Fibroblast of upper back skin (primary cell): ENCODE results near the gene UNC5C.

Experiments used
- DNase-seq: peaks from one replicate; pipeline ENCODE4 v3.0.0-alpha.2; 2013

UNC5C gene

GRCh38 chr4:95548738-95549245 is at the start of gene UNC5C:
Gene UNC5C (minus strand): TSS chr4:95548973.
- peak; percentile 25 for DNase-seq

GRCh38 chr4:95596676-95597075 is 47.9 kb upstream of the UNC5C start:
- DNase-seq: no peak

GRCh38 chr4:95594629-95595028 is 45.9 kb upstream of the UNC5C start:
- no peak for DNase-seq

- no peak for DNase-seq
These were observed 45.2 kb upstream of the UNC5C start for GRCh38 chr4:95594013-95594412.

GRCh38 chr4:95591278-95591677 is 42.5 kb upstream of the UNC5C start:
- DNase-seq: no peak

- no peak for DNase-seq
These were observed 41.8 kb upstream of the UNC5C start for GRCh38 chr4:95590615-95591014.

GRCh38 chr4:95585016-95585695 is 36.4 kb upstream of the UNC5C start:
- no peak for DNase-seq

GRCh38 chr4:95580226-95580625 is 31.5 kb upstream of the UNC5C start:
- DNase-seq: no peak

- no peak for DNase-seq
These were observed 23.7 kb upstream of the UNC5C start for GRCh38 chr4:95572304-95572991.

GRCh38 chr4:95571577-95571976 is 22.8 kb upstream of the UNC5C start:
- DNase-seq: no peak

- DNase-seq: no peak
These were observed 15.0 kb upstream of the UNC5C start for GRCh38 chr4:95563638-95564337.

- DNase-seq: no peak
These were observed 12.0 kb upstream of the UNC5C start for GRCh38 chr4:95560774-95561173.

GRCh38 chr4:95556207-95556859 is 7.6 kb upstream of the UNC5C start:
- peak; percentile 27 for DNase-seq

- DNase-seq: no peak
These were observed 4.3 kb upstream of the UNC5C start for GRCh38 chr4:95552942-95553550.

- DNase-seq: no peak
These were observed 2.9 kb upstream of the UNC5C start for GRCh38 chr4:95551653-95552052.

GRCh38 chr4:95550115-95550987 is 1.6 kb upstream of the UNC5C start:
- no peak for DNase-seq

- peak; percentile 20 for DNase-seq
These were observed 707 bp upstream of the UNC5C start for GRCh38 chr4:95549246-95550114.

GRCh38 chr4:95547715-95548471 is 880 bp downstream of the UNC5C start:
- peak; percentile 6 for DNase-seq

GRCh38 chr4:95546866-95547714 is 1.7 kb downstream of the UNC5C start:
- DNase-seq: no peak
